GM12878 (cell line): ENCODE results near the gene KRTAP4-5.

Experiments
- CTCF ChIP-seq, 3 experiments: IDR thresholded peaks in 2 of 3; conservative IDR thresholded peaks in 1 of 3; 2 replicates each; pipeline ENCODE4 v1.5.1; 2011; ENCODE audit warnings: low read depth in 3 of 3, low read length in 3 of 3, mild to moderate bottlenecking in 3 of 3, control low read depth in 2 of 3, moderate library complexity in 2 of 3, inconsistent platforms in 1 of 3, mixed read lengths in 1 of 3; ENCODE audit not compliant: control insufficient read depth in 2 of 3, insufficient read depth in 1 of 3; ENCODE audit errors: extremely low read depth in 1 of 3
- EED ChIP-seq: sonication (generic); IDR thresholded peaks from 2 replicates; pipeline ENCODE4 v1.6.1; 2016; ENCODE audit warnings: antibody characterized with exemption, low read depth
- MXI1 ChIP-seq: fragments of 150-350 bp; IDR thresholded peaks from 2 replicates; pipeline ENCODE4 v1.6.1; 2011; ENCODE audit warnings: low read depth, mild to moderate bottlenecking, inconsistent platforms, low read length, improper control_type of control experiment
- NFIC ChIP-seq: IDR thresholded peaks from 2 replicates; pipeline ENCODE4 v1.6.1; 2012; ENCODE audit warnings: low read depth, mild to moderate bottlenecking, inconsistent platforms, low read length, moderate library complexity
- RAD21 ChIP-seq: IDR thresholded peaks from 2 replicates; pipeline ENCODE4 v1.6.1; 2011; ENCODE audit warnings: mild to moderate bottlenecking, low read depth, low read length, moderate library complexity; ENCODE audit not compliant: insufficient read depth
- TF ChIP-seq, protein P1 (sequence below): IDR thresholded peaks from 2 replicates; pipeline ENCODE4 v1.6.1; 2012; ENCODE audit warnings: low read depth, low read length, improper control_type of control experiment

GRCh38 chr17:41186872-41187271 lies 37.2 kb upstream of the KRTAP4-5 start:
- TF ChIP-seq, protein P1, sequence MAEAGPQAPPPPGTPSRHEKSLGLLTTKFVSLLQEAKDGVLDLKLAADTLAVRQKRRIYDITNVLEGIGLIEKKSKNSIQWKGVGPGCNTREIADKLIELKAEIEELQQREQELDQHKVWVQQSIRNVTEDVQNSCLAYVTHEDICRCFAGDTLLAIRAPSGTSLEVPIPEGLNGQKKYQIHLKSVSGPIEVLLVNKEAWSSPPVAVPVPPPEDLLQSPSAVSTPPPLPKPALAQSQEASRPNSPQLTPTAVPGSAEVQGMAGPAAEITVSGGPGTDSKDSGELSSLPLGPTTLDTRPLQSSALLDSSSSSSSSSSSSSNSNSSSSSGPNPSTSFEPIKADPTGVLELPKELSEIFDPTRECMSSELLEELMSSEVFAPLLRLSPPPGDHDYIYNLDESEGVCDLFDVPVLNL, result no peak
- no peak for TF ChIP-seq MXI1
- no peak for TF ChIP-seq CTCF (IDR thresholded peaks at IDR 0.05 in 2 of 3, conservative IDR thresholded peaks at IDR 0.05 in 1 of 3; ENCODE audit: control insufficient read depth in 2 of 3, extremely low read depth in 1 of 3, insufficient read depth in 1 of 3, low read depth in 3 of 3, low read length in 3 of 3)
- no peak for TF ChIP-seq EED
- TF ChIP-seq NFIC, result no peak
- no peak for TF ChIP-seq RAD21
